AG09309 (cell line): ENCODE measurements around the gene C14orf180.

ENCODE experiments used
- DNase-seq: peaks from one replicate; pipeline ENCODE4 v3.0.0-alpha.2; 2010; ENCODE audit warnings: low read depth
- H3K4me3 ChIP-seq: 2 replicates; pipeline ENCODE4 v1.5.1; 2011; ENCODE audit warnings: mild to moderate bottlenecking, low read depth, low read length, moderate library complexity; ENCODE audit not compliant: control insufficient read depth
- CTCF ChIP-seq: IDR thresholded peaks from 2 replicates; pipeline ENCODE4 v1.5.1; 2011; ENCODE audit warnings: mild to moderate bottlenecking, low read depth, low read length, inconsistent platforms; ENCODE audit not compliant: insufficient read depth, control insufficient read depth; ENCODE audit errors: missing control alignments

Gene C14orf180

GRCh38 chr14:104609666-104610065 is 30.1 kb downstream of the C14orf180 start:
- no peak for TF ChIP-seq CTCF
- no peak overlapping the region for H3K4me3 ChIP-seq
- DNase-seq, result no peak

GRCh38 chr14:104610749-104611310 is 31.3 kb downstream of the C14orf180 start:
- DNase-seq, result no peak
- no peak for TF ChIP-seq CTCF

GRCh38 chr14:104611881-104612280 is 32.3 kb downstream of the C14orf180 start:
- TF ChIP-seq CTCF, result no peak
- DNase-seq, result no peak
- H3K4me3 ChIP-seq, result no peak overlapping the region

More at GRCh38 chr14:104610749-104611310, 31.3 kb downstream of the C14orf180 start:
- no peak overlapping the region for H3K4me3 ChIP-seq

- no peak for TF ChIP-seq CTCF
- no peak for DNase-seq
- no peak overlapping the region for H3K4me3 ChIP-seq
Measured at GRCh38 chr14:104614126-104614812, 34.7 kb downstream of the C14orf180 start.

- TF ChIP-seq CTCF, result no peak
- H3K4me3 ChIP-seq, result no peak overlapping the region
- DNase-seq, result no peak
Measured at GRCh38 chr14:104624939-104625338, 45.4 kb downstream of the C14orf180 start.

- DNase-seq, result no peak
- no peak overlapping the region for H3K4me3 ChIP-seq
- TF ChIP-seq CTCF, result no peak
Measured at GRCh38 chr14:104632781-104633180, 53.2 kb downstream of the C14orf180 start.
